Stimulated activated CD8-positive, alpha-beta memory T cell treated with anti-CD3 and anti-CD28 coated beads, Interleukin-12 subunit alpha, Interleukin-12 subunit beta, amount 100 ng/mL, for 24 hours (primary cell): Measurements from ENCODE around the gene ATOX1.
A peak's percentile ranks its signal among the peaks of the same experiment; 100 is the strongest.
"Not testable (repeated sequence)": the region's sequence is repeated elsewhere in the genome, so short reads cannot be mapped to it uniquely, and the experiment has no call there.

ENCODE experiments used
- DNase-seq: peaks from one replicate; pipeline ENCODE4 v3.0.0-alpha.2; 2020; ENCODE audit errors: extremely low read depth

Gene ATOX1

DNA sequence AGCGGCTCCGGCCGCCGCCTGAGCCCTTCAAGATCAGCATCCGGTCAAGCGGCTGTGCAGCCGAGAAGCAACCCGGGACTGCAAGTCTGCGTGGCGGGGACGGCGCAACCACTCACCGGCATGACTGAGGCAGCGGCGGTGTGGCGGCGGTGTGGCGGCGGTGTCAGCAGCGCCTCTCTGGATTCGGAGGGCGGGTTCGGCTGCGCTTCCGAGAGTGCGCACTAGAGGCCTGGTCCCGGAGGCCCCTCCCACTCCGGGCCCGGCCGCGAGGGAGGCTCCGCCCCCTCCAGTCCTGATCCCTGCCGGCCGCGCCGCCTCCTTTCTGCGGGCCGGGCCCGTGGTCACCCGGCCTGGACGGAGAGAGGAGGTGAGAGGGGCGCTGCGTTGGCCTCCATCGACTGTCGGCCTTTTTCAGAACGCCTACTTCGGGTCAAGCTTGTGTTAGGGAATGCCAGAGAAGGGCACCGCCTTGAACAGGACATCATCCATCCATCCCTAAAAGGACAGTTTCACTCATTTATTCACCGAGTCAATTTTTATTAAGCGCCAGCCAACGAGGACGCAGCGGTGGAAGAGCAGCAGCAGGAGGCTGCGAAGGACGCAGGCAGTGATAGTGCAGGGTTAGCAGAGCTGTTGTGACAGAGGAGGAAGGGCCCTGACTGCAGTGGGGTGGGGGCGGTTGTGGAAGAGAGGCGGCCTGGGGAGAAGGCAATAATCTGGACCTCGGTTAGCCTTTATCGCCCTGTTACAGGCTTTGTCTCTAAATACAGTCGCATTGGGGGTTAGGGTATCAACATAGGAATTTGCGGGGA is at the start of gene ATOX1:
ATOX1 (minus strand) TSS at position 202 of the 812 bp plus-strand sequence; CDS start at position 122, 80 bp downstream.
- DNase-seq = peak; percentile 73

DNA sequence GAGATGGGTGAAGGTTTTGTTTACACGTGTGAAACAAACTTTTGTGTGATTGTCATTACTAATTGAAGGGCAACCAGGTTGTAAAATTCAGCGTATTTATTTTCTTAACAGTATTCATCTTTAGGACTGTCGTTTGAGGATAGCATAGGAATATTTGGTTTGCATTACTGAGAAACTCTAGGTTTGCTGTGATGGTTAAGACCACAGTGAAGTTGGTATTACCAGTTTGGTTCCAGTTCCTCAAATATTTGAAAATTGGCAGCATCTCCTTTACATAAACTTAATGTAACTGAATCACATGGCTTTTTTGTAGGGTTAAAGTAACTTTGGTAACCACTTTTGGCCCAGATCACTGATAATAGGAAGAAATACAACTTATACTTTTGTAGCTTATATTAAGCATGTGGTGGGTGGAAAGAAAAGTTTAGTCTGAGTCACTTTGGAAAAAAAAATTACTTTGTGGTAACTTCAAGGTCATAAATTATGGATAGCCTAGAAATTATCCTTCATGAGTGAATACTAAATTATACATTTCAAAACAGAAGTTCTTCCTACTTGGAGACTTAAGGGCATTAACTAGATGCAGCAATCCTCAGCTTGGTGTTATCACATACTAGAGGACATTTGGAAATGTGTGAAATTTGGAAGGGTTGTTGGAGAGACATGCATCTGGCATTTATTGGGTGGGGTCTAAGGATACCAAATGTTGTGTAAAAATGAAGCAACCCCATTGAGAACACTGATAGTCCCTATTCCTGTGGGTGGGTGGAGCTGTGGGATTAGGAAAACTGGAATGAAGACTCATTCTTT is 47.2 kb upstream of the ATOX1 start:
- no peak for DNase-seq

GRCh38 chr5:151800532-151800931 is 42.1 kb upstream of the ATOX1 start:
- DNase-seq = no peak

DNA sequence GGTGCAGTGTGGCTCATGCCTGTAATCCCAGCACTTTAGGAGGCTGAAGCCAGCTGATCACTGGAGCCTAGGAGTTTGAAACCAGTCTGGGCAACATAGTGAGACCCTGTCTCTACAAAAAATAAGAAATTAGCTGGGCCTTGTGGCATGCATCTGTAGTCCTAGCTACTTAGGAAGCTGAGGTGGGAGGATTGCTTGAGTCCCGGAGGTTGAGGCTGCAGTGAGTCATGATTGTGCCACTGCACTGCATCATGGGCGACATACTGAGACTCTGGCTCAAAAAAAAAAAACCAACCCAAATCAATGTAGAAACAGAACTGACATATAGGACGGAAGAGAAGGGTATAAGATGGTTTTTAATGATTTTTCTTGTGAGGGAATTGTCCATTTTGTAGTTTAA is 41.0 kb upstream of the ATOX1 start:
- no peak for DNase-seq

DNA sequence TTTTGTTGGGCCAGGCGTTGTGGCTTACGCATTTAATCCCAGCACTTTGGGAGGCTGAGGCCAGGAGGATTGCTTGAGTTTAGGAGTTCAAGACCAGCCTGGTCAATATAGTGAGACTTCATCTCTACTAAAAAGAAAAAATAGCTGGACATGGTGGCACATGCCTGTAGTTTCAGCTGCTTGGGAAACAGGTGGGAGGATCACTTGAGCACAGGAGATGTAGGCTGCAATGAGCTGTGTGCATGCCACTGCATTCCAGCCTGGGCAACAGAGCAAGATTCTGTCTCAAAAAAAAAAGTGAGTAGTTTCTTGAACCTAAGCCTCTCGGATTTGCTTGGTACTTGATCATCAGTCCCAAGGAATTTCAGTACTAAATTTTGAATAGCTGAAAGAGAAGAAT is 40.2 kb upstream of the ATOX1 start:
- DNase-seq = no peak

DNA sequence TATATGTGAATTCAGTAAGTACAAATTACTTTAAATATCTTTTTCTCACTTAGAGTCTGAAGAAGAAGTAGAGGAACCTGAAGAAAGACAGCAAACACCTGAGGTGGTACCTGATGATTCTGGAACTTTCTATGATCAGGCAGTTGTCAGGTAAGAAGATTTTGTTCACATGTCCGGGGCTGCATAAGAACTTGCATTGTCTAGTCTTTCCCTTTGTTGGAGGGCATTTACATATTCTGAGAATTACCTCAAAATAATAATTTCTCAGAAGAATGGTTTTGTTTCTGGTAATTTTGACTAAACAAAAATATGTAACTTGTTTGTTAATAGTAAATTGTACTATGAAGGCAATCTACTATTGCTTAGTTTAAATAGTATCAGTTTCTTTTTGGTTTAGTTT is 37.0 kb upstream of the ATOX1 start:
- DNase-seq = no peak

DNA sequence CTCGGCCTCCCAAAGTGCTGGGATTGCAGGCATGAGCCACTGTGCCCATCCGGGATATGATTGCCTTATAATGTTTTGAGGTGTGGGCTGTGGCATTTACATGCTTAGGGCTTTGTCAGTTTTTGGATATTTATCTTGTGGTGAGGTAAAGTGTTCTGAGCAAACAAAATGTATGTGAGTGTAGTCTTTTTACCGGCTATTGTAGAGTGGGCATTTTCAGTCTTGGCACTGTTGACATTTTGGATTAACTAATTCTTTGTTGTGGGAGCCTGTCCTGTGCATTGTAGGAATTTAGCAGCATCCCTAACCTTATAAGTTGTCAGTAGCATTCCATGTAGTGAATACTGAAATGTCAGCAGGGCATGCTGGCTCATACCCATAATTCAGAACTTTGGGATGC is 34.9 kb upstream of the ATOX1 start:
- DNase-seq = no peak

DNA sequence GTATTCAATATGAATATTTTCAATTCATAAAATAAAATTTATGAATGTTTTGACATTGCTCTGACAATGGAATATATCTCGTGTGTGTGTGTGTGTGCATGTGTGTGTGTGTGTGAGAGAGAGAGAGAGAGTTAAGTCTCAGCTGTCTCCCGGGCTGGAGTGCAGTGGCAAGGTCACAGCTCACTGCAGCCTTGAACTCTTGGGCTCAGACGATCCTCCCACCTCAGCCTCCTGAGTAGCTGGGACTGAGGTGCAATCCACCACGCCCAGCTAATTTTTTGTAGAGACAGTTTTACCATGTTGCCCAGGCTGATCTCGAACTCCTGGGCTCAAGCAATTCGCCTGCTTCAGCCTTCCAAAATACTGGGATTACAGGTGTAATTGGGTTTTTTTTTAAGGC is 29.4 kb upstream of the ATOX1 start:
- DNase-seq = no peak

- no peak for DNase-seq
Measured at GRCh38 chr5:151786468-151786867, 28.0 kb upstream of the ATOX1 start.

DNA sequence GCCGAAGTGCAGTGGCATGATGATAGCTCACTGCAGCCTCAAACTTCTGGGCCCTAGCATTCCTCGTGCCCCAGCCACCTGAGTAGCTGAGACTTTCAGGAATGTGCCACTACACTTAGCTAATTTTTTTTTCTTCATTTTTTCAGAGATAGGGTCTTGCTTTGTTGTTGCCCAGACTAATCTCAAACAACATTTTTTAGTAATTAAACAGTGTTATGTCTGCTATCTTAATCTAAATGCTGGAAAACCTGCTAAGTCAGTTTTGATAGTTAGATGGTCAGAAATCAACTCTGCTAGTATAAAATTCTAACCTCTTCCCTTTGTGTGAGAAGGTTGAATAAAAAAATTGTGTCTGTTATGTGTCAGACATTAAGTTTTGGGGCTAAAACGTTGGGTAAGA is 25.7 kb upstream of the ATOX1 start:
- no peak for DNase-seq

- not testable (repeated sequence) for DNase-seq
Measured at GRCh38 chr5:151783664-151784063, 25.2 kb upstream of the ATOX1 start.

DNA sequence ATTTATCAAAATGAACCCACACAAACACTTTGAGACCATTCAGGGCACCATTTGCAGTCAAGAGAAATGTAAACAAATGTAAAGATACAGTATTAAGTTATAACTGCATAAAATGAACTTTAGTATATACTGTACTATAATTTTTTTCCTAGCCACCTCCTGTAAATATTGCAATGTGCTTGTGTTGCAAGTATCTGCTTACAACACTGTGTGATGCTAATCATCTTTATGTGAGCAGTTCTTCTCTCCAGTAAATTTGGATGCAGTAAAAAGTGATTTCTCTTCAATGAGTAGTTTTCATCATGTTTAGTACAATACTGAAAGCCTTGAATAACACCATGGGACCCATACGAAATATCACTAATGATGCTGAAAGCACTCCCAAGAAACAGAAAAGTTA is 22.8 kb upstream of the ATOX1 start:
- no peak for DNase-seq

GRCh38 chr5:151780348-151780747 is 21.9 kb upstream of the ATOX1 start:
- DNase-seq = no peak

GRCh38 chr5:151779531-151780125 is 21.2 kb upstream of the ATOX1 start:
- no peak for DNase-seq

GRCh38 chr5:151775025-151775606 is 16.7 kb upstream of the ATOX1 start:
- no peak for DNase-seq

- no peak for DNase-seq
Measured at GRCh38 chr5:151773951-151774350, 15.5 kb upstream of the ATOX1 start.

DNA sequence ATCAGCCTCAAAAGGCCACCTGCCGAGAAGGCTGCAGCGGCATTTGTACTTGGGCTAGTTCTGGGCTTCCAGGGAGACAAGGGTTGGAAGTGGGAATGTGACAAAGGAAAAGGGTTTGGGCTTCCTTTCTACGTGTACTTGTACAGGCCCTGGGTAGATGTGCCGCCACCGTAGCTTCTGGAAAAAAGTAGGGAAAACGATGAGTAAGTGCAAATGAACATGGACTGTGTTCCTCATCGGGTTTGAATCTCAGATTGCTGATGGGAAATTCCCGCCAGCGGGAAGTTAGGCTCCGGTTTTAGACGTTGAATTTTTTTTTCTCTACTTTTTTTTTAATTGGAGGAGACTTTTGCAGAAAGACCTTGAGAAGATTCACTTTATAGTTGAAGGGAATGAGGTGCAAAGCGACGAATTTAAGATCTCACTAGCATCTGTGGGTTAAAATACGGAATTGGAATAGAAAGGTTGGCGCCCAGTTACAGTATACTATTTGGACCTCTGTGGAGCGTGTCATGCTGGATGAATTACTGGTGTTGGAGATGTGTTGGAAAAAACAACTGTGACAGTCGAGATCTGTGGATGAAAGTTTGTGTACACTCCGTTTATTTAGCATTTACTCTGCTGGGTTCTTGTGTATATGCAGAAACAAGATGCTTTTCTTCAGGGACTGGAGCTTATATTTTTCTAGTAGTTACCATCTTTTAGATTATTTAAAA is 14.6 kb upstream of the ATOX1 start:
- no peak for DNase-seq

DNA sequence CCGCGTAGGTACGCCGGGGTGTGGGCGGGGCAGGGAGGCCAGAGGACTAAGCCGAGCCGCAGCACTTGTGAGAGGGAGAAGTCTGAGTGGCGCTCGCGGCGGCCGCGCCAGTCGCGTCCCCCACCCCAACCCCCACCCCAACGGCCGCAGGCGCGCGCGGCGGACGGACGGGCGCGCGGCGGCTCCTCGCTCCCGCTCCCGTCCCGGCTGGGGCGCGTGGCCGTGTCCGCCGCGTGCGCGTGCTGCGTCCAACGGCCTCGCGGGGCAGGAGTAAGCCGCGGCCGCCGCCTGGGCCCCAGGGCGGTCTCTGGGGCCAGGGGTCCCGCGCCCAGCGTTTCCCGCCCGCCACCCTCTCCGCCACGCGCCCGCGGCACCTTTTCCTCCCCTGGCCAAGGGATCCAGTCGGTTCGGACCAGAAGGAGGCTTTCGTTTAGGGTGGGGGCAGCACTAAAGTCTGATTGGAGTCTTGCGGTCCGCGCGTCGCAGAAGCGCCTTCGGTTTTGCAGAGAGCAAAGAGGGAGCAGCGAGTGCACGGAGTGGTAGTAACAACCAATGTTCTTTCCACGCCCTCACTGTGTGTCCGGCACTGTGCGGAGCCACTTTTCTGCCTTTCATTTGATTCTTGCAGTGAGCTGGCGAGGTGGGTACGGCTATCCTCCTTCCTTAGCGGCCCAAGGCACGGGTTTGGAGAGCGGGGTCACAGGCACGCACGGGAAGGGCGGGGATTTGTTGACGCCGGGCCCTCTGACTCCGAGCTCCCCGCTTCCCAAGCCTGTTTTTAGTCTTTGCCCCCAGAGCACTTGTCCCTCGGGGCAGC is 13.8 kb upstream of the ATOX1 start:
- DNase-seq = no peak

- peak; percentile 99 for DNase-seq
Measured at GRCh38 chr5:151771259-151772028, 13.0 kb upstream of the ATOX1 start, which contains the start of gene G3BP1. G3BP1 (plus strand) TSS chr5:151771954; CDS start chr5:151786621, 14,667 bp downstream.
